Measurements from ENCODE around the gene DGKG. TPM values are rescaled to one million over a fixed set of nuclear protein-coding genes. Genes with fewer than 3 reads are reported as not detected.

Gene DGKG
- total RNA-seq, 1 donor from 2014 or later = 2.1 TPM

- DNase-seq (ENCODE audit: low spot score) (no peak), ATAC-seq (peak; percentile 77)
- intact Hi-C loops (cut with DNase I) = no loop called here
Measured at GRCh38 chr3:186193534-186194450, 168.2 kb downstream of the DGKG start.

- ATAC-seq (no peak), DNase-seq (ENCODE audit: low spot score) (no peak)
- intact Hi-C loops (cut with DNase I) = no loop called here
Measured at GRCh38 chr3:186192823-186193222, 169.2 kb downstream of the DGKG start.

- ATAC-seq = no peak
- DNase-seq (ENCODE audit: low spot score) = no peak
- intact Hi-C loops (cut with DNase I) = no loop called here
Measured at GRCh38 chr3:186189492-186189891, 172.5 kb downstream of the DGKG start.

GRCh38 chr3:186187401-186188275 is 174.4 kb downstream of the DGKG start:
- no peak for DNase-seq (ENCODE audit: low spot score)
- no peak for ATAC-seq
- intact Hi-C loops (cut with DNase I) = no loop called here

- intact Hi-C loops (cut with DNase I) = no loop called here
- DNase-seq (ENCODE audit: low spot score) (no peak), ATAC-seq (peak; percentile 84)
Measured at GRCh38 chr3:186185194-186185787, 176.7 kb downstream of the DGKG start.

GRCh38 chr3:186184021-186184420 is 178.0 kb downstream of the DGKG start:
- intact Hi-C loops (cut with DNase I) = no loop called here
- no peak for ATAC-seq
- no peak for DNase-seq (ENCODE audit: low spot score)

GRCh38 chr3:186182850-186183249 is 179.2 kb downstream of the DGKG start:
- no peak for DNase-seq (ENCODE audit: low spot score)
- ATAC-seq = no peak
- intact Hi-C loops (cut with DNase I) = no loop called here

- DNase-seq (ENCODE audit: low spot score) = no peak
- intact Hi-C loops (cut with DNase I) = no loop called here
- ATAC-seq = no peak
Measured at GRCh38 chr3:186181901-186182300, 180.1 kb downstream of the DGKG start.

GRCh38 chr3:186180891-186181481 is 181.0 kb downstream of the DGKG start:
- no peak for ATAC-seq
- intact Hi-C loops (cut with DNase I) = no loop called here
- no peak for DNase-seq (ENCODE audit: low spot score)

GRCh38 chr3:186180151-186180550 is 181.9 kb downstream of the DGKG start:
- DNase-seq (ENCODE audit: low spot score) = no peak
- ATAC-seq = no peak
- intact Hi-C loops (cut with DNase I) = no loop called here

GRCh38 chr3:186178412-186178811 is 183.6 kb downstream of the DGKG start:
- peak; percentile 63 for ATAC-seq
- intact Hi-C loops (cut with DNase I) = no loop called here
- DNase-seq (ENCODE audit: low spot score) = no peak

- no peak for DNase-seq (ENCODE audit: low spot score)
- peak; percentile 85 for ATAC-seq
- intact Hi-C loops (cut with DNase I) = no loop called here
Measured at GRCh38 chr3:186176373-186176990, 185.6 kb downstream of the DGKG start.

- ATAC-seq (no peak), DNase-seq (ENCODE audit: low spot score) (no peak)
- intact Hi-C loops (cut with DNase I) = no loop called here
Measured at GRCh38 chr3:186173224-186173815, 188.7 kb downstream of the DGKG start.

- ATAC-seq (no peak), DNase-seq (ENCODE audit: low spot score) (no peak)
- intact Hi-C loops (cut with DNase I) = no loop called here
Measured at GRCh38 chr3:186172353-186172752, 189.7 kb downstream of the DGKG start.

- intact Hi-C loops (cut with DNase I) = no loop called here
- DNase-seq (ENCODE audit: low spot score) (no peak), ATAC-seq (no peak)
Measured at GRCh38 chr3:186171521-186171920, 190.5 kb downstream of the DGKG start.

GRCh38 chr3:186170516-186170915 is 191.5 kb downstream of the DGKG start:
- intact Hi-C loops (cut with DNase I) = no loop called here
- DNase-seq (ENCODE audit: low spot score) = no peak
- ATAC-seq = no peak

- DNase-seq (ENCODE audit: low spot score) (no peak), ATAC-seq (peak; percentile 58)
- intact Hi-C loops (cut with DNase I) = no loop called here
Measured at GRCh38 chr3:186169379-186169778, 192.7 kb downstream of the DGKG start.

GRCh38 chr3:186168976-186169375 is 193.1 kb downstream of the DGKG start:
- intact Hi-C loops (cut with DNase I) = no loop called here
- no peak for ATAC-seq
- no peak for DNase-seq (ENCODE audit: low spot score)
